ENCODE measurements around the gene AP4B1.

GRCh38 chr1:113874012-113874879, 30.4 kb downstream of the AP4B1 start:
- no peak for TF ChIP-seq ZNF510 (tag by site-specific recombination; IDR thresholded peaks at IDR 0.05; ENCODE audit: insufficient replicate concordance)
- no peak for TF ChIP-seq ZNF600 (tag by site-specific recombination; IDR thresholded peaks at IDR 0.05)
- TF ChIP-seq KLF16 (tag by site-specific recombination; IDR thresholded peaks at IDR 0.05), result no peak
- no peak for TF ChIP-seq CTCF (tag by site-specific recombination; IDR thresholded peaks at IDR 0.05)
- no peak for TF ChIP-seq ZNF707 (tag by site-specific recombination; IDR thresholded peaks at IDR 0.05)
- TF ChIP-seq PRDM10 (tag by site-specific recombination; IDR thresholded peaks at IDR 0.05), result no peak
- TF ChIP-seq YY1 (tag by site-specific recombination; IDR thresholded peaks at IDR 0.05), result no peak
- TF ChIP-seq EGR2 (tag by site-specific recombination; IDR thresholded peaks at IDR 0.05; ENCODE audit: low read depth), result no peak
- TF ChIP-seq ZNF37A (tag by site-specific recombination; IDR thresholded peaks at IDR 0.05), result no peak
- TF ChIP-seq ZFP3 (tag by site-specific recombination; IDR thresholded peaks at IDR 0.05; ENCODE audit: low read depth), result no peak
- no peak for TF ChIP-seq OSR2 (tag by site-specific recombination; IDR thresholded peaks at IDR 0.05)
